ENCODE results near the gene MAPRE3. TPM values are rescaled to one million over a fixed set of nuclear protein-coding genes. Genes with fewer than 3 reads are reported as not detected.

MAPRE3 gene
- total RNA-seq, 2 donors from 2014 or later = 3.2 to 4.4 TPM

GRCh38 chr2:27076323-27076722, 105.9 kb downstream of the MAPRE3 start:
- Mint-ChIP-seq H3K4me1 (peaks cover 17% of the 10 kb centered on the region), H3K9me3 (no peaks in the 10 kb centered on the region), H3K36me3 (ENCODE audit: low read depth) (no peaks in the 10 kb centered on the region), H3K27ac (no peak overlapping the region), H3K4me3 (no peak overlapping the region), H3K27me3 (ENCODE audit: insufficient read depth) (peaks cover 7% of the 10 kb centered on the region)
- Histone ChIP-seq H3K9me3 (ENCODE audit: control insufficient read depth, low read length) (no peaks in the 10 kb centered on the region), H3K36me3 (ENCODE audit: control insufficient read depth, insufficient read depth, low read length) (no peaks in the 10 kb centered on the region), H3K4me3 (ENCODE audit: low read length) (no peak overlapping the region), H3K4me1 (ENCODE audit: control insufficient read depth, insufficient read depth, low read length) (peaks cover 4% of the 10 kb centered on the region), H3K27me3 (ENCODE audit: control insufficient read depth, insufficient read depth, low read length, poor library complexity, severe bottlenecking) (no peaks in the 10 kb centered on the region), H3K9ac (ENCODE audit: extremely low read depth, low read length, poor library complexity, severe bottlenecking) (no peak overlapping the region), H3K27ac (ENCODE audit: low read depth, low read length) (no peak overlapping the region)
- DNase-seq = no peak
- WGBS, 2 experiments (ENCODE audit: insufficient coverage in 1 of 2, insufficient read length in 1 of 2) = 91% methylated on average over 4 of the region's 4 CpGs
- TF ChIP-seq CTCF (conservative IDR thresholded peaks at IDR 0.05) = no peak

Other genes with a start within 250 kb of the MAPRE3 start
- 10 to 100 TPM; 23.3 to 24.8 TPM for gene SLC35F6, start 206.4 kb upstream of the MAPRE3 start, total RNA-seq
- gene CENPA, start 184.6 kb upstream of the MAPRE3 start, total RNA-seq = 10 to 100 TPM; 21.5 to 38.3 TPM
- 1 to 10 TPM; 3.1 to 3.5 TPM for gene DPYSL5, start 122.5 kb upstream of the MAPRE3 start, total RNA-seq
- gene TMEM214, start 62.3 kb downstream of the MAPRE3 start, total RNA-seq = 10 to 100 TPM; 52.7 to 63.7 TPM
- gene AGBL5, start 81.0 kb downstream of the MAPRE3 start, total RNA-seq = 10 to 100 TPM; 56.9 to 76.1 TPM
- 100 to 1,000 TPM; 290 to 311 TPM for gene OST4, start 101.0 kb downstream of the MAPRE3 start, total RNA-seq
- gene EMILIN1, start 108.0 kb downstream of the MAPRE3 start, total RNA-seq = 1 to 10 TPM; 1.9 to 2.1 TPM
- 1 to 10 TPM; 3.3 to 3.9 TPM for gene KHK, start 116.1 kb downstream of the MAPRE3 start, total RNA-seq
- gene CGREF1, start 148.5 kb downstream of the MAPRE3 start, total RNA-seq = under 1 TPM; 0.20 to 0.33 TPM
- 1 to 10 TPM in 1 of 2 donors, under 1 TPM in 1; 0.29 to 1.0 TPM for gene ABHD1, start 153.2 kb downstream of the MAPRE3 start, total RNA-seq
- gene PREB, start 164.0 kb downstream of the MAPRE3 start, total RNA-seq = 10 to 100 TPM; 50.5 to 53.5 TPM
- not detected for gene PRR30, start 168.8 kb downstream of the MAPRE3 start, total RNA-seq
- not detected for gene TCF23, start 178.4 kb downstream of the MAPRE3 start, total RNA-seq
- 100 to 1,000 TPM; 101 to 140 TPM for gene ATRAID, start 241.4 kb downstream of the MAPRE3 start, total RNA-seq
- gene SLC5A6, start 241.6 kb downstream of the MAPRE3 start, total RNA-seq = 100 to 1,000 TPM; 115 to 125 TPM
- gene CAD, start 246.7 kb downstream of the MAPRE3 start, total RNA-seq = 100 to 1,000 TPM; 120 to 127 TPM